Smooth muscle cell (in vitro differentiated cells): ENCODE measurements around the gene NPFFR1. TPM values are rescaled to one million over a fixed set of nuclear protein-coding genes. Genes with fewer than 3 reads are reported as not detected.

Experiments used
- DNase-seq: peaks from one replicate; lab custom pipeline; 2025; ENCODE audit not compliant: unreplicated experiment; lab: John Stamatoyannopoulos, UW
- H2AFZ ChIP-seq: fragments of 200-600 bp; sonication (generic); 2 replicates; pipeline ENCODE4 v1.6.0; 2016; ENCODE audit warnings: antibody characterized with exemption, low read depth, mild to moderate bottlenecking
- H3F3A ChIP-seq: fragments of 200-600 bp; sonication (generic); 2 replicates; pipeline ENCODE4 v1.6.0; 2017; ENCODE audit warnings: antibody characterized with exemption, low read depth
- H3K27ac ChIP-seq: fragments of 200-600 bp; sonication (generic); 2 replicates; pipeline ENCODE4 v1.5.1; 2016; ENCODE audit warnings: low read depth, mild to moderate bottlenecking
- H3K27me3 ChIP-seq: fragments of 200-600 bp; sonication (generic); 2 replicates; pipeline ENCODE4 v1.6.1; 2016; ENCODE audit warnings: low read depth, mild to moderate bottlenecking
- H3K36me3 ChIP-seq: fragments of 200-600 bp; sonication (generic); 2 replicates; pipeline ENCODE4 v1.5.1; 2016; ENCODE audit warnings: low read depth
- H3K4me1 ChIP-seq: fragments of 200-600 bp; sonication (generic); 2 replicates; pipeline ENCODE4 v1.5.1; 2016; ENCODE audit warnings: low read depth
- H3K4me2 ChIP-seq: fragments of 200-600 bp; sonication (generic); 2 replicates; pipeline ENCODE4 v1.6.0; 2016; ENCODE audit warnings: mild to moderate bottlenecking
- H3K4me3 ChIP-seq: fragments of 200-600 bp; sonication (generic); 2 replicates; pipeline ENCODE4 v1.5.1; 2016; ENCODE audit warnings: mild to moderate bottlenecking
- H3K79me2 ChIP-seq: fragments of 200-600 bp; sonication (generic); 2 replicates; pipeline ENCODE4 v1.6.0; 2016; ENCODE audit warnings: low read depth, mild to moderate bottlenecking
- H3K9ac ChIP-seq: fragments of 200-600 bp; sonication (generic); 2 replicates; pipeline ENCODE4 v1.6.0; 2016; ENCODE audit warnings: low read depth
- H3K9me3 ChIP-seq: fragments of 200-600 bp; sonication (generic); replicated peaks from 2 replicates; pipeline ENCODE4 v1.5.1; 2016; ENCODE audit warnings: low read depth
- H4K20me1 ChIP-seq: fragments of 200-600 bp; sonication (generic); 2 replicates; pipeline ENCODE4 v1.6.0; 2016; ENCODE audit warnings: low read depth
- CTCF ChIP-seq: fragments of 200-600 bp; sonication (generic); IDR thresholded peaks from 2 replicates; pipeline ENCODE4 v1.5.1; 2017; ENCODE audit warnings: borderline replicate concordance, mild to moderate bottlenecking, antibody characterized with exemption; ENCODE audit not compliant: insufficient read depth, poor library complexity, severe bottlenecking
- WGBS: methylation state at CpG from one replicate; pipeline ENCODE4 v1.1.7; 2016; ENCODE audit warnings: low lambda C conversion rate; 5-methylcytosine and 5-hydroxymethylcytosine counted together
- polyA plus RNA-seq: library from polyadenylated mRNA; unstranded; fragments of >200 nt; fragmentation: Nextera tagmentation; extraction: Ambion mirVana; gene quantifications from 2 replicates; pipeline ENCODE4 v1.2.1, GENCODE V29; 2016
- total RNA-seq: library from RNA; depleted of rRNA; stranded (reverse); fragments of >200 nt; gene quantifications from 2 replicates; pipeline ENCODE4 v1.2.3, GENCODE V29; 2014

Gene NPFFR1
- total and polyA plus RNA-seq, 2 experiments from 2014 or later: under 0.01 TPM; not detected in 1

- Histone ChIP-seq H4K20me1 (peaks cover 24% of the 10 kb centered on the region), H3K4me3 (peak overlapping the region; percentile 76), H3K79me2 (peaks cover 20% of the 10 kb centered on the region), H3K9me3 (no peaks in the 10 kb centered on the region), H3K4me1 (peaks cover 27% of the 10 kb centered on the region), H3K9ac (peak overlapping the region; percentile 63), H3F3A (peaks cover 10% of the 10 kb centered on the region), H3K27me3 (no peaks in the 10 kb centered on the region), H3K36me3 (no peaks in the 10 kb centered on the region), H3K27ac (peak overlapping the region; percentile 28), H2AFZ (peak overlapping the region; percentile 87), H3K4me2 (peak overlapping the region; percentile 98)
- no peak for DNase-seq
- WGBS: 2% methylated on average over 18 of the region's 18 CpGs
- TF ChIP-seq CTCF: no peak
These were observed 51.0 kb downstream of the NPFFR1 start for GRCh38 chr10:70232859-70233108.

- 5% methylated on average over 39 of the region's 39 CpGs for WGBS
- no peaks in the 10 kb centered on the region for H3K9me3 ChIP-seq
- peak overlapping the region; percentile 63 for H3K9ac ChIP-seq
- peaks cover 27% of the 10 kb centered on the region for H3K4me1 ChIP-seq
- no peaks in the 10 kb centered on the region for H3K27me3 ChIP-seq
- peak overlapping the region; percentile 76 for H3K4me3 ChIP-seq
- H3K36me3 ChIP-seq: no peaks in the 10 kb centered on the region
- peak overlapping the region; percentile 98 for H3K4me2 ChIP-seq
- no peak for TF ChIP-seq CTCF
- H3K27ac ChIP-seq: no peak overlapping the region
- H2AFZ ChIP-seq: peak overlapping the region; percentile 87
- no peak for DNase-seq
- peaks cover 27% of the 10 kb centered on the region for H4K20me1 ChIP-seq
- peaks cover 10% of the 10 kb centered on the region for H3F3A ChIP-seq
- peaks cover 20% of the 10 kb centered on the region for H3K79me2 ChIP-seq
These were observed 51.5 kb downstream of the NPFFR1 start for GRCh38 chr10:70232155-70232858.

GRCh38 chr10:70228491-70228890 lies 55.3 kb downstream of the NPFFR1 start:
- WGBS: 81% methylated on average over 1 of the region's 1 CpG
- peaks cover 50% of the 10 kb centered on the region for H4K20me1 ChIP-seq
- no peak overlapping the region for H2AFZ ChIP-seq
- H3K9me3 ChIP-seq: no peaks in the 10 kb centered on the region
- no peak overlapping the region for H3K27ac ChIP-seq
- H3K4me1 ChIP-seq: peaks cover 16% of the 10 kb centered on the region
- H3K27me3 ChIP-seq: no peaks in the 10 kb centered on the region
- no peak for DNase-seq
- H3K4me3 ChIP-seq: no peak overlapping the region
- H3K36me3 ChIP-seq: no peaks in the 10 kb centered on the region
- H3K9ac ChIP-seq: no peak overlapping the region
- H3K79me2 ChIP-seq: peaks cover 30% of the 10 kb centered on the region
- no peak for TF ChIP-seq CTCF
- H3K4me2 ChIP-seq: no peak overlapping the region
- no peaks in the 10 kb centered on the region for H3F3A ChIP-seq
